Psoas muscle (tissue), 8 donors: ENCODE results near the gene OSMR. TPM values are rescaled to one million over a fixed set of nuclear protein-coding genes. Genes with fewer than 3 reads are reported as not detected.

ENCODE experiments used
- ATAC-seq, 4 donors: fragments of 200-7000 bp; cut with Tn5 transposase; one replicate each; pipeline ENCODE4 v1.9.1; 2020; ENCODE audit warnings: moderate library complexity in 3 of 4, mild to moderate bottlenecking in 2 of 4
- DNase-seq, 2 donors: peaks; one replicate each; pipeline ENCODE4 v3.0.0-alpha.2; 2020
- H3K27ac ChIP-seq: fragments of 200-600 bp; one replicate; pipeline ENCODE4 v1.8.0; 2022
- H3K27me3 ChIP-seq, 3 donors: fragments of 200-600 bp in 1 of 3; one replicate each; pipeline versions ENCODE4 v1.6.1 to v1.8.0; 2013 to 2022; ENCODE audit warnings: low read length in 2 of 3, mild to moderate bottlenecking in 2 of 3, moderate library complexity in 1 of 3; ENCODE audit not compliant: insufficient read depth in 3 of 3
- H3K36me3 ChIP-seq, 2 donors: fragments of 200-600 bp in 1 of 2; one replicate each; pipeline versions ENCODE4 v1.6.1 to v1.8.0; 2013 to 2022; ENCODE audit warnings: low read depth in 1 of 2, mild to moderate bottlenecking in 1 of 2, moderate library complexity in 1 of 2; ENCODE audit not compliant: insufficient read depth in 1 of 2
- H3K4me1 ChIP-seq: fragments of 200-600 bp; one replicate; pipeline ENCODE4 v1.8.0; 2022
- H3K4me3 ChIP-seq: fragments of 200-600 bp; one replicate; pipeline ENCODE4 v1.8.0; 2022; ENCODE audit warnings: mild to moderate bottlenecking
- H3K9me3 ChIP-seq: fragments of 200-600 bp; one replicate; pipeline ENCODE4 v1.8.0; 2022
- CTCF ChIP-seq: fragments of 200-600 bp; IDR thresholded peaks from one replicate; pipeline ENCODE4 v1.8.0; 2022; ENCODE audit warnings: antibody characterized with exemption
- WGBS, 3 donors: extraction: QIAGEN DNeasy Blood & Tissue Kit; methylation state at CpG; one replicate each; pipeline versions ENCODE4 v1.1.6 to v1.1.7; 2013; 5-methylcytosine and 5-hydroxymethylcytosine counted together
- intact Hi-C, 2 donors: fragments of 100-400 bp; cut with DNase I; formaldehyde crosslinking; loops; one replicate each; pipeline versions ENCODE4 v1.11.0 to v1.14.2; 2022
- polyA plus RNA-seq, 3 donors: library from polyadenylated mRNA; stranded (reverse); fragments of 200-250 nt; gene quantifications; one replicate each; pipeline ENCODE4 v1.2.3, GENCODE V29; 2013
- total RNA-seq, 4 donors: library from RNA; stranded (reverse); fragmentation: NEBNext Ultra II Directional in 2 of 4; extraction: Animal tissue kit (Norgen Biotek cat#: 25700) in 2 of 4; gene quantifications; one replicate each; pipeline versions ENCODE4 v1.2.1 to v1.2.4, GENCODE V29; 2021 to 2023
- donor health status: healthy with polysubstance abuse.
- donor health status: DM: no; HTN: no; CAD: no; lungs with moderate emphysema.
- donor health status: Bipolar disorder and iron deficiency.
- donor health status: healthy.
- donor health status: DM: yes; HTN: yes; CAD: no.
- donor health status: DM: no; HTN: no; CAD: no.
- donor health status: DM: no; HTN: no; CAD: no.
- donor health status: DM: yes; HTN: yes; CAD: no.

The OSMR gene
- total and polyA plus RNA-seq, 7 donors: 3.2 to 27.0 (median 9.9) TPM

GRCh38 chr5:38807570-38808483, 38.0 kb upstream of the OSMR start:
- no peak overlapping the region for H3K4me3 ChIP-seq
- H3K27me3 ChIP-seq: no peaks in the 10 kb centered on the region
- H3K36me3 ChIP-seq: no peaks in the 10 kb centered on the region
- no peak for TF ChIP-seq CTCF
- DNase-seq (no peak), ATAC-seq (peak in 1 of 4 donors; percentile 26)
- no peak overlapping the region for H3K27ac ChIP-seq
- intact Hi-C loops: loop anchor here (2.0 to 10.0 kb wide), 6 partner anchors 141 to 543 kb away; partner anchors contain the start of gene LIFR (in 2 of the 2)
- H3K9me3 ChIP-seq: no peaks in the 10 kb centered on the region
- peaks cover 6% of the 10 kb centered on the region for H3K4me1 ChIP-seq
- WGBS, 3 donors: 35 to 45% (median 36%) methylated on average over 8 of the region's 8 CpGs

- ATAC-seq (peak in 3 of 4 donors; percentile 20 to 31 (median 21)), DNase-seq (peak; percentile 25 to 53)
- peaks cover 6% of the 10 kb centered on the region for H3K4me1 ChIP-seq
- no peaks in the 10 kb centered on the region for H3K9me3 ChIP-seq
- intact Hi-C loops: loop anchor here (2.0 to 10.0 kb wide), 6 partner anchors 142 to 544 kb away; partner anchors contain the start of gene LIFR (in 2 of the 2)
- WGBS, 3 donors: 89 to 91% (median 90%) methylated on average over 23 of the region's 23 CpGs
- H3K27ac ChIP-seq: no peak overlapping the region
- no peaks in the 10 kb centered on the region for H3K36me3 ChIP-seq
- H3K4me3 ChIP-seq: no peak overlapping the region
- TF ChIP-seq CTCF: no peak
- no peaks in the 10 kb centered on the region for H3K27me3 ChIP-seq
Measured at GRCh38 chr5:38808666-38809343, 37.0 kb upstream of the OSMR start.

GRCh38 chr5:38809388-38810359, 36.1 kb upstream of the OSMR start:
- Histone ChIP-seq H3K9me3 (no peaks in the 10 kb centered on the region), H3K36me3 (no peaks in the 10 kb centered on the region), H3K4me3 (no peak overlapping the region), H3K4me1 (peaks cover 6% of the 10 kb centered on the region), H3K27me3 (no peaks in the 10 kb centered on the region), H3K27ac (no peak overlapping the region)
- DNase-seq: peak; percentile 76 to 84
- WGBS, 3 donors: 21 to 29% (median 23%) methylated on average over 14 of the region's 14 CpGs
- intact Hi-C loops: loop anchor here (2.0 to 10.0 kb wide), 8 partner anchors 142 to 545 kb away; partner anchors contain the start of gene LIFR (in 2 of the 2)
- peak; percentile 89 for TF ChIP-seq CTCF
- ATAC-seq: peak; percentile 88 to 97 (median 90)

GRCh38 chr5:38814879-38815278, 30.9 kb upstream of the OSMR start:
- no peaks in the 10 kb centered on the region for H3K4me1 ChIP-seq
- peaks cover 0 to 3% (median 0%) of the 10 kb centered on the region in 3 donors for H3K27me3 ChIP-seq
- no peaks in the 10 kb centered on the region for H3K36me3 ChIP-seq
- no peak for TF ChIP-seq CTCF
- no peak for ATAC-seq
- no peaks in the 10 kb centered on the region for H3K9me3 ChIP-seq
- intact Hi-C loops: loop anchor here in 1 of 2 donors (5.0 kb wide), 2 partner anchors 318 to 548 kb away; no protein-coding TSS in a partner anchor
- DNase-seq: no peak
- H3K4me3 ChIP-seq: no peak overlapping the region
- H3K27ac ChIP-seq: no peak overlapping the region
- WGBS, 3 donors: 88 to 96% (median 91%) methylated on average over 2 of the region's 2 CpGs
